Vagina (tissue), 2 donors: ENCODE results near the gene AMIGO3.

ENCODE experiments used
- POLR2A ChIP-seq, 2 donors: fragments of 450-650 bp; IDR thresholded peaks; one replicate each; pipeline ENCODE4 v1.6.1; 2017; ENCODE audit warnings: antibody characterized with exemption in 2 of 2, mild to moderate bottlenecking in 2 of 2, moderate library complexity in 2 of 2
- TF ChIP-seq, protein P1 (sequence below), 3 experiments: fragments of 450-650 bp in 2 of 3; fragments of 200-600 bp in 1 of 3; sonication (generic) in 1 of 3; IDR thresholded peaks; one replicate each; pipeline ENCODE4 v1.5.1; 2017 to 2019; ENCODE audit warnings: antibody characterized with exemption in 3 of 3, mild to moderate bottlenecking in 2 of 3, moderate library complexity in 2 of 3

DNA sequence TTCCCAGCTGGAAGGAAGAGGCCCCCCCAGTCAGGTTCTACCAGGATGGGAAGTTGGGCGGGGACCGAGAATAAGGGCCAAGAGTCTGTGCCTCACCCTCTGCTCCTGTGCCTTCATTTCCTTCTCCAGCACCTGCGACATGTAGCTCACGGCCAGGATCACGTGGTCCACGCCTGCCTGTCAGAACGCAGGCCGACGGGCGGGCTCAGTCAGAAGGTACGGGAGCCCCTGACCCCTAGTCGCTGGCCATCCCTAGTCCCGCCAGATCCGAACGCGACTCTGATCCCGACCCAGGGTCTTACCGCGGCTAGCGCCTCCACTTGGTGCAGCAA is 3.8 kb upstream of the AMIGO3 start:
- TF ChIP-seq, protein P1, sequence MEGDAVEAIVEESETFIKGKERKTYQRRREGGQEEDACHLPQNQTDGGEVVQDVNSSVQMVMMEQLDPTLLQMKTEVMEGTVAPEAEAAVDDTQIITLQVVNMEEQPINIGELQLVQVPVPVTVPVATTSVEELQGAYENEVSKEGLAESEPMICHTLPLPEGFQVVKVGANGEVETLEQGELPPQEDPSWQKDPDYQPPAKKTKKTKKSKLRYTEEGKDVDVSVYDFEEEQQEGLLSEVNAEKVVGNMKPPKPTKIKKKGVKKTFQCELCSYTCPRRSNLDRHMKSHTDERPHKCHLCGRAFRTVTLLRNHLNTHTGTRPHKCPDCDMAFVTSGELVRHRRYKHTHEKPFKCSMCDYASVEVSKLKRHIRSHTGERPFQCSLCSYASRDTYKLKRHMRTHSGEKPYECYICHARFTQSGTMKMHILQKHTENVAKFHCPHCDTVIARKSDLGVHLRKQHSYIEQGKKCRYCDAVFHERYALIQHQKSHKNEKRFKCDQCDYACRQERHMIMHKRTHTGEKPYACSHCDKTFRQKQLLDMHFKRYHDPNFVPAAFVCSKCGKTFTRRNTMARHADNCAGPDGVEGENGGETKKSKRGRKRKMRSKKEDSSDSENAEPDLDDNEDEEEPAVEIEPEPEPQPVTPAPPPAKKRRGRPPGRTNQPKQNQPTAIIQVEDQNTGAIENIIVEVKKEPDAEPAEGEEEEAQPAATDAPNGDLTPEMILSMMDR (IDR thresholded peaks at IDR 0.05), result no peak
- TF ChIP-seq POLR2A (IDR thresholded peaks at IDR 0.05), result no peak
